Fibroblast of skin of scalp (primary cell): ENCODE results near the gene RTEL1.
"Not testable (repeated sequence)": the region's sequence is repeated elsewhere in the genome, so short reads cannot be mapped to it uniquely, and the experiment has no call there.

ENCODE experiments used
- DNase-seq: peaks from one replicate; pipeline ENCODE4 v3.0.0-alpha.2; 2013

RTEL1 gene

DNA sequence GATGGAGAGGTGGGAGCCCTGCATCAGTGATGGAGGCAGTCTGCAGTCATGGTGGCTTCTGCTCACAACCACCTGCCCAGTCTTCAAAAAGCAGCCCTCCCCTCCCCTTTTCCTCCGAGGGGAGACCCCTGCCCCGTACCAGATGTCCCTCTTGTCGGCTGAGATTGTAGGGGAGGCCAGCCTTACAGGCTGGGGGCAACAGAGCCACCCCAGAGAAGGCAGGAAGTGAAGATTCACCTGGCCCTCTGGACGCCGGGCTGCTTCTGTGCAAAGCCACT lies 42.9 kb downstream of the RTEL1 start:
- no peak for DNase-seq

DNA sequence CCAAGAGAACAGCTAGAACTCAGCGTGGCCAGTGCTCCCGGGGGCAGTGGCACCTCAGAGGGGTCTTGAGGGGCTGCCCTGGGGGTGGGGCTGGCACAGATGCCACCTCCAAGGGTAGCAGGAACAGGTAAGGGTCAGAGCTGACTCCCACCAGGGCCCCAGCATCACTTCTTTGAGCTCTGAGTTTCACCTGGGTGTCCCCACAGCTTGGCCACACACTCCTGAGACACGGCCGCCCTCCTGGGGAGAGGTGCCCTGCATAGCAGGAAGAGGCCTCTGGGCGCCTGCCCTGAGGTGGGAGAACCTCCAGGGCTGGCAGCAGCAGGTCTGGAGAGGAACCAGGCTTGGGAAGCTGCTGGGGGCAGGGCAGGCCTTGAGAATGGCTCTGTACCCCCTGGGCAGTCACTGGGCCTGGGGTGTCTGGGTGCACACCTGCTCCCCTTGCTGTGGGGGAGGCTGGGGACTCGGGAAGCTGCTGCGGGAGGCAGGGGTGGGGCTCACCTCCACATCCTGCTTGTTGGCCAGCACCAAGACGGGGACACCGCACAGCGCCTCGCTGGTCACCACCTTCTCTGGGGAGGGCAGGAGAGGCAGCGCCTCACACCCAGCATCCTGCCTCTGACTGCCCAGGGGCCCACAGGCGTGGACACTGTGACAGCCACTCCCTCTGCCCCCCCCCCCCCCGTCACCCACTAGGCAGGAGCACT lies 43.4 kb downstream of the RTEL1 start:
- DNase-seq, result no peak

DNA sequence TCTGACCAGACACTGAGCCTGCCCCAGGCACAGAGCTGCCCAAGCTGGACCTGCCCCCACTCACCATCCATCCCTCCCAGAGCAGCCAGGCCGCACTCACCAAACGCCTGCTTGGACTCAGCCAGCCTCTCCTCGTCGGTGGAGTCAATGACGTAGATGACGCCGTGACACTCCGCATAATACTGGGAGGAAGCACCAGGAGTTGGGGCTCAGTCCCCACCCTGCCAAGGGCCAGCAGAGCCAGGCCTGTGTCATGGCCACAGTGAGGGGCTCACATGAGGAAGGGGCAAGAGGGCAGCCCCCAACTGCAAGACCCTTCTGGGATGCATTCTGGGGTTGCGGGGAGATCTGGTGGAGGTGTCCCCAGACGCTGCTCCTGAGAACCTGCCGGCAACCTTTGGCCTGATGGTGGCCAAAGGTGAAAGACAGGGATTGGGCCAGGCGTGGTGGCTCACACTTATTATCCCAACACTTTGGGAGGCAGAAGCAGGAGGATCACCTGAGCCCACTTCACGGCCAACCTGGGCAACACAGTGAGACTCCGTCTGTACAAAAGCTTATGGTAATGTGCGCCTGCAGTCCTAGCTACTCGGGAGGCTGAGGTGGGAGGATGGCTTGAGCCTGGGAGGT lies 44.0 kb downstream of the RTEL1 start:
- no peak for DNase-seq

DNA sequence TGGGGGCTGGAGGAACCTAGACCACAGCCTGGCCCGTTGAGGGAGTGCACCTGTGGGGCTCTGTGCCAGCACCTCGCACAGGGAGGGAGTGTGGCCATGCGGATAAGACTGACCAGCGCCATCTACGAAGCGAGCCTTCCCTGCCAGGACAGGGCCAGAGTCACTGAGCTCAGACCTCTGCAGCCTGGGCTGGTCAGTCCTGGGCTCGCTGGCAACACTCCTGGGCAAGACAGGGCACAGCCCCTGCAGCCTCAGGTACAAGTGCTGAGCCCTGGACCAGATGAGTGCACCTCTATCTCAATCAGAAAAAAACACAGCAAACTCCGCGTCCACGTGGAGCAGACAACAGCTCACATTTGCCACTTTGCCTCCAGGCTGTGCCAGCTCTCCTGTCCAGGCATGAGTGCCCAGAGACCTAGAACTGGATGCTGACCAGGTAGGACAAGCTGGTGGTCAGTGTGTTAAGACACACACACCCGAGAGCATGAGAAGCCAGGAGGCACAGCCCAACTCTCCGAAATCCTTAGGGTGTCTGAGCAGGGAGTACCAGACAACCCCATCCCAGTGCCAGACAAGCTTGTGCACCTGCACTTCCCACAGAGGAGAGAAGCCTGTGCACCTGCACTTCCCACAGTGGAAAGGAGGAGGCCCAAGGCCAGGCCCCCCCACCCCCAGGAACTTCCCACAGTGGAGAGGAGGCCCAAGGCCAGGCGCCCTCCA lies 44.8 kb downstream of the RTEL1 start:
- no peak for DNase-seq

DNA sequence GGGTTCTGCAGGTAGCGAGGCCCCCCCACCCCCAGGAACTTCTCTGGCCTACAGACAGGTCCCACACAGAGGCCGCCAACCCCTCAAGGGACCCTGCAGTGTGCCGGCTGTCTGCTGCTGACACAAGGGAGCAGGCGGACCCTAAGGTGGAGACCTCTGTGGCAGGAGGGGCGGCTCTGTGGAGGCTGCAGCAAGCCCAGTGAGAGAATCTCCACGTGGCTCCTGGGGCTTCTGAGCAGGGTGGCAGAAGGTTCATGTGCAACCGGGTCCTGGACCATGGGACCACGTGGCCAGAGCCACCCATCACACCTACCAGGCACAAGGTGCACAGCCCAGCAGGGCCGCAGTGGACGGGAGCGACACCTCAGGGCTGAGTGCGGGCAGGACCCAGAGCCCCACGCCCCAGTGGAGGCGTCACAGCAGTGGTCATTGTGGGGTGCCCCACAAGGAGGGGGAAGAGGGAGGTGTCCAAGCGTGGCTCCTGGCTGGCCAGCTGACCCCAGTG lies 45.4 kb downstream of the RTEL1 start:
- no peak for DNase-seq

DNA sequence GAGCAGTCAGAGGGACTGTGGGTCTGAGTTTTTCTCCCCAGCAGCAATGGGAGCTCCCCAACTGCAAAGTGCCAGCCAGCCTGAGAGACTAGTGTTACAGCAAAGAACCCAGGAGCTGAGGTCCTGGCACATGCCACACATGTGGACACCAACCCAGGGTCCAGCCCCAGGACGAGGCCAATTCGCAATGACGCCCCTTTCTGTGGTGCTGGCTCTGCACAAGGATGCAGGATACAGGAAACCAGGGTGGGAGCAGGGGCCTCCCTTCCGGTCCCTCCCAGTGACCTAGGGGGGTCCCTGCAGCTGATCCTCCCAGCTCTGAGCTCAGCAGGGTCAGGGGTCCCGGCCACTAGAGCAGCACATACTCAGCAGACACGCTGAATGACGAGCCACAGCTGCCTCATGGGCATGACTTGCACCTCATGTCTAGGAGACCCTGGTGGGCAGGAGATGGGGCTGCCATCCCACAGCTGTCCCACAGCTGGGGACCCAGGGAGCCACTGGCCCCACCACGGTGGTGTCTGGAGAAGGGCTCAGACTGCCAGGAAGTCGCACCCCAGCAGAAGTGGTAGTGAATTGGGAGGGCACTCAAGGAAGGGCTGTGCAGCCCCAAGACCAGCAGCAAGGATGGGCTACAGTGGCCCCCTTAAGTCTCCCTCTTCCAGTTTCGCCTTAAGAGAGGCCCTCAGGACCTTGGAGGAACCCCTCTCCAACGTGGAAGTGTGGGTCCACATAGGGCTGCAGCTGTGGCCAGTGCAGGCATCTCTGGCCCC lies 46.0 kb downstream of the RTEL1 start:
- no peak for DNase-seq

DNA sequence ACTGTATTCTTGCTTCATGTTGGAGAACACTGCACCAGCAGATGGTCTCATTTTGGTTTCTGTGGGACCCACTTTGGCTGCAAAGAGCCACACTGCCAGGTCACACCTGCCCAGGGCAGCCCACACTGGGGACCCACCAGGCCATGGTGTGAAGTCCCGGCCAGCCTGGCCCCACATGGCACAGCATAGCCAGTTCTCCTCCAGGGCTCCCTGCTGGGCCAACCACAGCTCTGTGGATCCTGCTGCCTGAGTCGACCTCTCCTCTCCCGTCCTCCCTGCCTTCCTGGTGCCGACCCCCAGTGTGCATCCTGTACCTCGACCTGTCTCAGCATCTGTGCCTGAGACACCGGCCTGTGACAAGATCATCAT lies 46.6 kb downstream of the RTEL1 start:
- no peak for DNase-seq

DNA sequence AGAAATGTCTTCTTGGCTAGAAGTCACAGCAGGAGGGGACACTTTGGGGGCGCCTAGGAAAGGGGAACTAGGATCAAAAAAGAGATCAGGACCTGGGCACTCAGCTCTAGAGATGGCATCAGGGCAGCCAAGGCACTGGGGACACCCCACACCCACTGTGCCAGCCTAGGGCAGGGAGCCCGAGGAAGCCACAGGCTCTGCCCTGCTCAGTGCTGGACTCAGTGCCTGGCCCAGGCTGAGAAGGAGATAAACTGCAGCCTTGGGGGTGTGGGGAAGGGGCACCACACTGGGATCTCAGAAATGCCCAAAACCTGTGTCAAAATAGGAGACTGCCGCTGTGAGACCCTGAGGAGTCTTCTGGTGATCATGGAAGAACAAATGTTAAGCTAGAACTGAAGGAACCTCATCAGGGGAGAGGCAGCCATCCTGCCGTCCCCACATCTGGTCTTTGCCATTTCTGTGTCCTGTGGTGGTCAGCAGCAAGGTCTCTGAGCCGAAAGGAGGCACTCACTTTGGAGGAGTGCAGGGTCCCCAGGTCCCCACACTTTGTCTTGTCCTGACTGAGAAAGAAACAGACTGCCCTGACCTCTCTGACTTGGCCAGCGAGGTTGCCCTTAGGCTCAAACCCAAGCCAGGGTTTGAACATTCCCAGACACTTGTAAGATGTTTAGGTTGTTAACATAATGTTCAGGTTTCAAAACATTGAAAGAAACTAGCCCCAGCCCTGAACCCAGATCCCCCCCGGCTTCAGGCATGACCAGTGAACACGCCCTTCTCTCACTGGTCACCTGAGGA lies 47.3 kb downstream of the RTEL1 start:
- DNase-seq, result no peak

DNA sequence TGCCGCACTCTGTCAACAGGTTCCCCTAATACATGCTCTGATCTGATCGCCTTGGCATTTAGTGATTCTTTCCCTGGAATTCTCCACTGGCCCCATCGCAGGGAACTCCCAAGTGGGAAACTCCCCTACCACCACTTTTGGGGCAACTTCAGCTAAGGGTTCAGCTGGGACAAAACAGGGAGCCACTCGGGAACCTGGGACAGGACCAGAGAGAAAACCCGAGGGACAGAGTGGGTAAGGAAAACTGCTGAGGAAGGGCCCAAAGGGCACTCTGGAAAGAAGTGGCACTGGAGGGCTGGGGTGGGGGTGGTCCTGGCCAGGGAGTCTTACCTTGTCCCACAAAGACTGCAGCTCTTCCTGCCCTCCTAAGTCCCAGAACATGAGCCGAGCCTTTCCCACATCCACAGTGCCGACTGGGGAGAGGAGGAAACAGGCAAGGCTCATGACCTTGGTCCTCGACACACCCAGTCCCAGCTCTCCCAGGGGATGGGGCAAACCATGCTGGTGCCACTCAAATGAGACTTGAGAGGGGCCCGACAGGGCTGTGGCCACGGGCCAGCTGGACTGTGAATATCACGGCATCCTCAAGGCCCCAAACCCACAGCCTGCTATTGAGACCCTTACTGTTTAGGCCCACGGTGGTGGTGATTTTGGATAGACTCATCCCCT lies 48.0 kb downstream of the RTEL1 start:
- no peak for DNase-seq

DNA sequence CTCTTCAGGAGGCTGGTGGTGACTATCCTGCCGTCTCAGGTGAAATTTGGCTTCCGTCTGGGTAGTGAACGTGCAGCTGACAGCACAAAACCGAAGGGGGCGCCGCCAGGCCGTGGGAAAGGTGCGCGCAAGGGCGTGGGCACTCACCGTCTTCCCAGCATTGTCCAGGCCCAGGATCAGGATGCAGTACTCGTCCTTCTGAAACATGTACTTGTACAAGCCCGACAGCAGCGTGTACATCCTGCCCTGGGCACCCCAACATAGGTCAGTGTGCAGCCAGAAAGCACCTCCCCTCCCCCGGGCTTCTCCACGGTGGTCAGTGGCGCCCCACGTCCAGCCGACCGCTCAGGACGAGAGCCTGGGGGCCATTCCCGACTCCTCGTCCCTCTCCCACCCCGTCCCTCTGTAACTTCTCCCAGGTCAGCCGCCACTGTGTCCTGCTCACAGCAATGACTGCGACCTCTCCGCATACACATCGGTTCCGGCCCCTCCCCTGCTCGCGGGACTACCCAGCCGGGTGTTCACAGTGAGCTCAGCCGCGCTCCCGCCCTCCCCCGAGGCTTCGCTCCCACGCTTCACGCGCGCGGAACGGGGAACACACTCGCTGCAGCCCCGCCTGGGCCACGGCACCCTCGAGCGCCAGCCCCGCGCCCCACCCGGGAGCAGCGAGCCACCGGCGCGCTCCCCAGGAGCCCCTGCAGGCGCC lies 48.9 kb downstream of the RTEL1 start:
- DNase-seq, result no peak

DNA sequence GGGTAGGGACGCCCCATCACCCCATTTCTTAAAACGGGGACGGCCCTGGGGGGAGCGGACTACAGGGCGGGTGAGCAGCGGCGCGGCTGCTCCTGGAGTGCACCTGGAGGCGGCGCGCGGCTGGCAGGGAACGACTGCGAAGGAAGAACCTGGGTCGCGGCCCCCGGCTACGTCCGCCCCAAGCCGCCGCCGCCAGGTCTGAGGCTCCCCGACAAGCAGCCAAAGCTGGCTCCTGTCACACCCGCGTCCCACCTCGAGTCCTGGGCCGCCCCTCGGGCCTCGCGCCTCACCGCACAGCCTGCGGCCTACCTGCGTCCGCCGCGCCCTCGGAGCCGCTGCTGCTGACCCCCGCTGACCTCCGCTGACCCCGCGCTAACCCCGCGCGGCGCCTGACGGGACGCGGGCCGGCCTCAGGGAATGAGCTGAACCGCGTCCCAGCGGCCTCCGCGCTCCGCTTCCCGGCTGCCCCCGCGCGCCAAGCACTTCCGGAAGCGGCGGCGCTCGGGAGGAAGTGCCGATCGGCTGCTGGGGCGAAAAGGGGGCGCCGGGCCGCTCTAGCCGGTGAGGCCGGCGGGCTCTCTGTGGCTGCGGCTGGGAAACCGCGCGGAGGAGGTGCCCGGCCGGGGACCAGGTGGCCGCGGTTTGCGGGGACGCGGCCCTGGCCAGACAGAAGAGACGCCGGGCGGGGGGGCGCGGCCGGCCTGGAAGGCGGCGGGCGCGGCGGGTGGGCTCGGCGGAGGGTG lies 49.6 kb downstream of the RTEL1 start, which contains the start of the genes ARFRP1 and ZGPAT:
TSS of gene ARFRP1 (minus strand) at position 419 of the 743 bp plus-strand sequence. CDS start 885 bp downstream, outside the sequence.
TSS of gene ZGPAT (plus strand) at position 482 of the 743 bp plus-strand sequence. CDS start 542 bp downstream, outside the sequence.
- DNase-seq, result peak; percentile 84

DNA sequence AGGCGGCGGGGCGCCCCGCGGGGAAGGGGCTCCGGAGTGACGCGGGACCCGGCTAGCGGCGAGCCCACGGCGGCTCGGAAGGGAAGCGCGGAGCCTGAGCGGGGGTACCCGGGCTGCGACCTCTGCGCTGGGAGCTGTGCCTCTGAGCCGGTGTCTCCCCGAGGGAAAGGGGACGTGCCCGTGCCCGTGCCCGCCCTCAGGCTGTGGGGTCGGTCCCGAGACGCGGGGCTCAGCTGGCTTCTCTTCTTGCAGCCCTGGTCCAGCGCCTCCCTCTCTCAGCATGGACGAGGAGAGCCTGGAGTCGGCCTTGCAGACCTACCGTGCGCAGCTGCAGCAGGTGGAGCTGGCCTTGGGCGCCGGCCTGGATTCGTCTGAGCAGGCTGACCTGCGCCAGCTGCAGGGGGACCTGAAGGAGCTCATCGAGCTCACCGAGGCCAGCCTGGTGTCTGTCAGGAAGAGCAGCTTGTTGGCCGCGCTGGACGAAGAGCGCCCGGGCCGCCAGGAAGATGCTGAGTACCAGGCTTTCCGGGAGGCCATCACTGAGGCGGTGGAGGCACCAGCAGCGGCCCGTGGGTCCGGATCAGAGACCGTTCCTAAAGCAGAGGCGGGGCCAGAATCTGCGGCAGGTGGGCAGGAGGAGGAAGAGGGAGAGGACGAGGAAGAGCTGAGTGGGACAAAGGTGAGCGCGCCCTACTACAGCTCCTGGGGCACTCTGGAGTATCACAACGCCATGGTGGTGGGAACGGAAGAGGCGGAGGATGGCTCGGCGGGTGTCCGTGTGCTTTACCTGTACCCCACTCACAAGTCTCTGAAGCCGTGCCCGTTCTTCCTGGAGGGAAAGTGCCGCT lies 50.4 kb downstream of the RTEL1 start:
- no peak for DNase-seq

DNA sequence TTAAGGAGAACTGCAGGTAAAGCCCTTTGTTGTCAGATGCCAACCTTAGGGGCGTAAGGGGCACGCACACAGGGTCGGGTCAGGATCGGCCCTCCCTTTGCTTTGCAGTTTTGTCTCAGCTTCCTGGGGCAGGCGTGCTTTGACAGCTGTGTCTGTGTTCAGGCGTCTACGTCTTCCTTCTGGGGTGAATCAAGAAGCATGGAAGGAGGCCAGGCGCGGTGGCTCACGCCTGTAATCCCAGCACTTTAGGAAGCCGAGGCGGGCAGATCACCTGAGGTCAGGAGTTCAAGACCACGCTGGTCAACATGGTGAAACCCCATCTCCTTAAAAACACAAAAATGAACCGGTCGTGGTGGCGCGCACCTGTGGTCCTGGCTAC lies 51.0 kb downstream of the RTEL1 start:
- no peak for DNase-seq

DNA sequence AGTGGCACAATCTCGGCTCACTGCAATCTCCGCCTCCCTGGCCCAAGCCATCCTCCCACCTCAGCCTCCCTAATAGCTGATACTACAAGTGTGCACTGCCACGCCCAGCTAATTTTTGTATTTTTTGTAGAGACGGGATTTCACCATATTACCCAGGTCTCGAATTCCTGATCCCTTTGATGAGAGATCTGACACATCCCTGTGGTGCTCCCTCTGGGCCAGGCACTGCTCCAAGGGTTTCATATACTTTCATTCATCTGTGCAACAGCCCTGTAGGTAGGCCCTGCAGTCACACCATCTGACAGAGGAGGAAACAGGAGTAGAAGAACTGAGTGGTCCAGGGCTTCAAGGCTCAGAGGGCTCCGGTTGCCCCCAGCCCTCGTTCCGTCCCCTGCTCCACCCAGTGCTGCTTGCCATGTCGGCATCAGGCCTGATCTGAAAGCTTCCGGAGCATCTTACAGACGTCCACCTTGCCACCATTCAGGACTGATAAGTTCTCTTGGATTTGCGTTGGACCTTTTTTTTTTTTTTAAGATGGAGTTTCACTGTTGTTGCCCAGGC lies 53.1 kb downstream of the RTEL1 start:
- no peak for DNase-seq

DNA sequence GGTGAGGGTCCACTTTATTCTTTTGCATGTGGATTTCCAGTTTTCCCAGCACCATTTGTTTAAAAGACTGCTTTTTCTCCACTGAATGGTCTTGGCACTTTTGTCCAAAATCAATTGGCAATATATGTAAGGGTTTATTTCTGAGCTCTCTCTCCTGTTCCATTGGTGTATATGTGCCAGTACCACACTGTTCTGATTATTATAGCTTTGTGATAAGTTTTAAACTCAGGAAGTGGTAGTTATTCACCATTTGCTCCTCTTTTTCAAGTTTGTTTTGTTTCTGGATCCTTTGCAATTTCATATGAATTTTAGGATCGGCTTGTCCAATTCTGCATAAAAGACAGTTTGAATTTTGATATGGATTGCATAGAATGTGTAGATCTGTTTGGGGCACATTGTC lies 54.1 kb downstream of the RTEL1 start:
- no peak for DNase-seq

DNA sequence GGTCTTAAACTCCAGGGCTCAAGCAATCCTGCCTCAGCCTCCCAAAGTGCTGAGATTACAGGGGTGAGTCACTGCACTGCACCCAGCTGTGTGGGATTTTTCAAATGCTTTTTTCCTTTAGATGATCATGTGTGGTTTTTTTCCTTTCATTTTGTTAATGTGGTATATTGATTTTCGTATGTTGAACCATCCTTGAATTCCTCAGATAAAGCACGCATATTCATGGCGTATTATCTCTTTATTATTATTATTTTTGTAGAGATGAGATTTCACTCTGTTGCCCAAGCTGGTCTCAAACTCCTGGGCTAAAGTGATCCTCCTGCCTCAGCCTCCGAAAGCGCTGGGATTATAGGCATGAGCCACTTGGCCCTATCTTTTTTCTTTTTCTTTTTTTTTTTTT lies 56.7 kb downstream of the RTEL1 start:
- no peak for DNase-seq

DNA sequence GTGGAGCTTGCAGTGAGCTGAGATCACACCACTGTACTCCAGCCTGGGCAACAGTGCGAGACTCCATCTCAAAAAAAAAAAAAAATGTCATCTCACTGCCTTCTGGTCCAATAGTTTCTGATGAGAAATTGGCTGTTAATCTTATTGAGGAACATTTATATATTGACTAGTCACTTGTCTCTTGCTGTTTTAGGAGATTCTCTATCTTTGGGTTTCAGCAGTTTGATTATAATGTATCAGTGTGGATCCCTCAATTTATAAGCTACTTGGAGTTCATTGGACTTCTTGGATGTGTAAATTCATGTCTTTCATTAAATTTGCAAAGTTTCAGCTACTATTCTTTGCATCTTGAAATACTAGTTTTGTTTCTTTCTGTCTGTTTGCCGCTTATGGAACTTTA lies 60.9 kb downstream of the RTEL1 start:
- DNase-seq, result no peak

DNA sequence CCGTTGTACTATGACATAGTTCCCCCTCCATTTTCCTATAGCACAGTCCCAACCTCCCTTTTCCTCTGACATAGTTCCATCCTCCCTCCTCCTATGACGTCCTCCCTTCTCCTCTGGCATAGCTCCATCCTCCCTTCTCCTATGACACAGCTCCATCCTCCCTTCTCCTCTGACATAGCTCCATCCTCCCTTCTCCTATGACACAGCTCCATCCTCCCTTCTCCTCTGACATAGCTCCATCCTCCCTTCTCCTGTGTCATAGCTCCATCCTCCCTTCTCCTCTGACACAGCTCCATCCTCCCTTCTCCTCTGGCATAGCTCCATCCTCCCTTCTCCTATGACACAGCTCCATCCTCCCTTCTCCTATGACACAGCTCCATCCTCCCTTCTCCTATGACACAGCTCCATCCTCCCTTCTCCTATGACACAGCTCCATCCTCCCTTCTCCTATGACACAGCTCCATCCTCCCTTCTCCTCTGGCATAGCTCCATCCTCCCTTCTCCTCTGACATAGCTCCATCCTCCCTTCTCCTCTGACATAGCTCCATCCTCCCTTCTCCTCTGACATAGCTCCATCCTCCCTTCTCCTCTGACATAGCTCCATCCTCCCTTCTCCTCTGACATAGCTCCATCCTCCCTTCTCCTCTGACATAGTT lies 65.0 kb downstream of the RTEL1 start:
- not testable (repeated sequence) for DNase-seq
